ENCODE measurements around the gene CDKN2AIP. TPM values are rescaled to one million over a fixed set of nuclear protein-coding genes. Genes with fewer than 3 reads are reported as not detected.
"Not testable (repeated sequence)": the region's sequence is repeated elsewhere in the genome, so short reads cannot be mapped to it uniquely, and the experiment has no call there.

CDKN2AIP gene
- total and polyA plus RNA-seq, 7 experiments from 2014 or later, result 24.9 to 58.2 (median 44.4) TPM

- H3K27me3 Mint-ChIP-seq; H3K27ac ChIP-seq (ENCODE audit: low read depth, low read length); H3K4me3 ChIP-seq (ENCODE audit: low read length); H3K9me3 Mint-ChIP-seq; H3K27me3 ChIP-seq (ENCODE audit: control insufficient read depth in 2 of 2, insufficient read depth in 2 of 2, low read length in 2 of 2); ATAC-seq; intact Hi-C loops (cut with micrococcal nuclease); H3K4me3 Mint-ChIP-seq; H3K9me3 ChIP-seq (ENCODE audit: control insufficient read depth in 2 of 3, low read length in 3 of 3); CTCF ChIA-PET; DNase-seq; H3K36me3 Mint-ChIP-seq; H3K36me3 ChIP-seq (ENCODE audit: control insufficient read depth in 2 of 3, insufficient read depth in 3 of 3, low read length in 3 of 3): not testable (repeated sequence)
- Mint-ChIP-seq H3K4me1 (peaks cover 12 to 51% (median 39%) of the 10 kb centered on the region in 7 donors), H3K27ac (peak overlapping the region in 1 of 9 donors; percentile 47)
- H3K4me1 ChIP-seq (ENCODE audit: control insufficient read depth in 2 of 2, insufficient read depth in 2 of 2, low read length in 2 of 2), result peaks cover 13 to 37% of the 10 kb centered on the region in 2 donors
- POLR2A ChIA-PET, result interaction anchor here (10.6 kb wide), 1 partner anchor 10 kb away, joined by 170 read pairs; the partner anchor contains the start of gene CDKN2AIP
These were observed 11.3 kb upstream of the CDKN2AIP start for GRCh38 chr4:183433183-183433582.

- Mint-ChIP-seq H3K27me3 (peaks cover 0 to 5% (median 0%) of the 10 kb centered on the region in 5 donors), H3K36me3 (no peaks in the 10 kb centered on the region), H3K4me3 (peak overlapping the region in 2 of 10 donors; percentile 11 to 31), H3K9me3 (no peaks in the 10 kb centered on the region), H3K4me1 (peaks cover 12 to 50% (median 38%) of the 10 kb centered on the region in 7 donors), H3K27ac (peak overlapping the region in 5 of 9 donors; percentile 12 to 80 (median 64))
- Histone ChIP-seq H3K27ac (ENCODE audit: low read depth, low read length) (no peak overlapping the region), H3K27me3 (ENCODE audit: control insufficient read depth in 2 of 2, insufficient read depth in 2 of 2, low read length in 2 of 2) (peaks cover 0 to 4% of the 10 kb centered on the region in 2 donors), H3K9me3 (ENCODE audit: control insufficient read depth in 2 of 3, low read length in 3 of 3) (no peaks in the 10 kb centered on the region), H3K4me1 (ENCODE audit: control insufficient read depth in 2 of 2, insufficient read depth in 2 of 2, low read length in 2 of 2) (peaks cover 13 to 36% of the 10 kb centered on the region in 2 donors), H3K36me3 (ENCODE audit: control insufficient read depth in 2 of 3, insufficient read depth in 3 of 3, low read length in 3 of 3) (no peaks in the 10 kb centered on the region), H3K4me3 (ENCODE audit: low read length) (no peak overlapping the region)
- ATAC-seq (no peak), DNase-seq (no peak)
- CTCF ChIA-PET, result interaction anchor here (0.8 kb wide), 1 partner anchor 10 kb away, joined by 3 read pairs; the partner anchor contains the start of gene CDKN2AIP
- POLR2A ChIA-PET, result interaction anchor here (0.7 to 10.6 kb wide), 2 partner anchors 9 to 225 kb away, joined by 3 to 170 read pairs; partner anchors contain the start of genes CDKN2AIP, RWDD4 and TRAPPC11
- intact Hi-C loops (cut with micrococcal nuclease), result no loop called here
These were observed 10.2 kb upstream of the CDKN2AIP start for GRCh38 chr4:183434264-183434663.

- intact Hi-C loops (cut with micrococcal nuclease), result no loop called here
- Histone ChIP-seq H3K27me3 (ENCODE audit: control insufficient read depth in 2 of 2, insufficient read depth in 2 of 2, low read length in 2 of 2) (peaks cover 0 to 4% of the 10 kb centered on the region in 2 donors), H3K4me3 (ENCODE audit: low read length) (no peak overlapping the region), H3K36me3 (ENCODE audit: control insufficient read depth in 2 of 3, insufficient read depth in 3 of 3, low read length in 3 of 3) (no peaks in the 10 kb centered on the region), H3K27ac (ENCODE audit: low read depth, low read length) (no peak overlapping the region), H3K9me3 (ENCODE audit: control insufficient read depth in 2 of 3, low read length in 3 of 3) (no peaks in the 10 kb centered on the region), H3K4me1 (ENCODE audit: control insufficient read depth in 2 of 2, insufficient read depth in 2 of 2, low read length in 2 of 2) (peaks cover 13 to 31% of the 10 kb centered on the region in 2 donors)
- Mint-ChIP-seq H3K4me3 (no peak overlapping the region), H3K27me3 (peaks cover 0 to 5% (median 0%) of the 10 kb centered on the region in 5 donors), H3K4me1 (peaks cover 10 to 45% (median 34%) of the 10 kb centered on the region in 7 donors), H3K9me3 (no peaks in the 10 kb centered on the region), H3K36me3 (no peaks in the 10 kb centered on the region), H3K27ac (peak overlapping the region in 2 of 9 donors; percentile 50 to 64)
- ChIA-PET CTCF (no interaction called here), POLR2A (interaction anchor here (10.6 kb wide), 1 partner anchor 9 kb away, joined by 170 read pairs; the partner anchor contains the start of gene CDKN2AIP)
- DNase-seq (no peak), ATAC-seq (no peak)
These were observed 9.7 kb upstream of the CDKN2AIP start for GRCh38 chr4:183434666-183435190.

- H3K4me3 Mint-ChIP-seq, result no peak overlapping the region
- H3K4me1 Mint-ChIP-seq, result peaks cover 3 to 36% (median 26%) of the 10 kb centered on the region in 7 donors
- Histone ChIP-seq H3K27me3 (ENCODE audit: control insufficient read depth in 2 of 2, insufficient read depth in 2 of 2, low read length in 2 of 2) (peaks cover 0 to 4% of the 10 kb centered on the region in 2 donors), H3K4me3 (ENCODE audit: low read length) (no peak overlapping the region), H3K4me1 (ENCODE audit: control insufficient read depth in 2 of 2, insufficient read depth in 2 of 2, low read length in 2 of 2) (peaks cover 8 to 25% of the 10 kb centered on the region in 2 donors), H3K36me3 (ENCODE audit: control insufficient read depth in 2 of 3, insufficient read depth in 3 of 3, low read length in 3 of 3) (no peaks in the 10 kb centered on the region), H3K9me3 (ENCODE audit: control insufficient read depth in 2 of 3, low read length in 3 of 3) (no peaks in the 10 kb centered on the region), H3K27ac (ENCODE audit: low read depth, low read length) (no peak overlapping the region)
- H3K27me3 Mint-ChIP-seq, result peaks cover 0 to 8% (median 0%) of the 10 kb centered on the region in 5 donors
- no peaks in the 10 kb centered on the region for H3K9me3 Mint-ChIP-seq
- ATAC-seq (no peak), DNase-seq (no peak)
- intact Hi-C loops (cut with micrococcal nuclease), result no loop called here
- CTCF ChIA-PET, result no interaction called here
- POLR2A ChIA-PET, result interaction anchor here (0.9 to 10.6 kb wide), 2 partner anchors 8 to 17 kb away, joined by 3 to 170 read pairs; partner anchors contain the start of gene CDKN2AIP
- no peaks in the 10 kb centered on the region for H3K36me3 Mint-ChIP-seq
- H3K27ac Mint-ChIP-seq, result no peak overlapping the region
These were observed 8.6 kb upstream of the CDKN2AIP start for GRCh38 chr4:183435803-183436202.

- H3K27me3 Mint-ChIP-seq, result peaks cover 0 to 10% (median 0%) of the 10 kb centered on the region in 5 donors
- POLR2A ChIA-PET, result no interaction called here
- H3K27me3 ChIP-seq (ENCODE audit: control insufficient read depth in 2 of 2, insufficient read depth in 2 of 2, low read length in 2 of 2), result peaks cover 0 to 4% of the 10 kb centered on the region in 2 donors
- no peaks in the 10 kb centered on the region for H3K9me3 ChIP-seq (ENCODE audit: control insufficient read depth in 2 of 3, low read length in 3 of 3)
- peak overlapping the region in 1 of 9 donors; percentile 47 for H3K27ac Mint-ChIP-seq
- H3K4me3 ChIP-seq (ENCODE audit: low read length), result no peak overlapping the region
- intact Hi-C loops (cut with micrococcal nuclease), result no loop called here
- peaks cover 0 to 32% (median 27%) of the 10 kb centered on the region in 7 donors for H3K4me1 Mint-ChIP-seq
- H3K4me1 ChIP-seq (ENCODE audit: control insufficient read depth in 2 of 2, insufficient read depth in 2 of 2, low read length in 2 of 2), result peaks cover 2 to 19% of the 10 kb centered on the region in 2 donors
- CTCF ChIA-PET, result no interaction called here
- ATAC-seq (no peak), DNase-seq (no peak)
- no peaks in the 10 kb centered on the region for H3K36me3 Mint-ChIP-seq
- no peaks in the 10 kb centered on the region for H3K9me3 Mint-ChIP-seq
- no peak overlapping the region for H3K27ac ChIP-seq (ENCODE audit: low read depth, low read length)
- no peak overlapping the region for H3K4me3 Mint-ChIP-seq
- H3K36me3 ChIP-seq (ENCODE audit: control insufficient read depth in 2 of 3, insufficient read depth in 3 of 3, low read length in 3 of 3), result no peaks in the 10 kb centered on the region
These were observed 8.0 kb upstream of the CDKN2AIP start for GRCh38 chr4:183436417-183436816.

- Mint-ChIP-seq H3K4me3 (no peak overlapping the region), H3K27ac (no peak overlapping the region), H3K4me1 (peaks cover 0 to 31% (median 22%) of the 10 kb centered on the region in 7 donors), H3K9me3 (no peaks in the 10 kb centered on the region), H3K36me3 (no peaks in the 10 kb centered on the region), H3K27me3 (peaks cover 0 to 10% (median 0%) of the 10 kb centered on the region in 5 donors)
- no peaks in the 10 kb centered on the region for H3K9me3 ChIP-seq (ENCODE audit: control insufficient read depth in 2 of 3, low read length in 3 of 3)
- no peak overlapping the region for H3K27ac ChIP-seq (ENCODE audit: low read depth, low read length)
- H3K36me3 ChIP-seq (ENCODE audit: control insufficient read depth in 2 of 3, insufficient read depth in 3 of 3, low read length in 3 of 3), result no peaks in the 10 kb centered on the region
- no peak overlapping the region for H3K4me3 ChIP-seq (ENCODE audit: low read length)
- no peak for DNase-seq
- POLR2A ChIA-PET, result interaction anchor here (0.6 to 0.7 kb wide), 2 partner anchors 67 to 1255 kb away, joined by 3 to 4 read pairs; no protein-coding TSS in a partner anchor
- H3K4me1 ChIP-seq (ENCODE audit: control insufficient read depth in 2 of 2, insufficient read depth in 2 of 2, low read length in 2 of 2), result peaks cover 0 to 10% of the 10 kb centered on the region in 2 donors
- peaks cover 0 to 4% of the 10 kb centered on the region in 2 donors for H3K27me3 ChIP-seq (ENCODE audit: control insufficient read depth in 2 of 2, insufficient read depth in 2 of 2, low read length in 2 of 2)
- intact Hi-C loops (cut with micrococcal nuclease), result no loop called here
- CTCF ChIA-PET, result interaction anchor here (0.7 kb wide), 1 partner anchor 11 kb away, joined by 3 read pairs; no protein-coding TSS in a partner anchor
- no peak for ATAC-seq
These were observed 7.0 kb upstream of the CDKN2AIP start for GRCh38 chr4:183437452-183437851.

Data from naive thymus-derived CD4-positive, alpha-beta T cell (primary cell).